Measurements from ENCODE around the gene AGO3. TPM values are rescaled to one million over a fixed set of nuclear protein-coding genes. Genes with fewer than 3 reads are reported as not detected.

AGO3 gene
- total and polyA plus RNA-seq, 4 donors: 3.0 to 19.5 (median 7.1) TPM

DNA sequence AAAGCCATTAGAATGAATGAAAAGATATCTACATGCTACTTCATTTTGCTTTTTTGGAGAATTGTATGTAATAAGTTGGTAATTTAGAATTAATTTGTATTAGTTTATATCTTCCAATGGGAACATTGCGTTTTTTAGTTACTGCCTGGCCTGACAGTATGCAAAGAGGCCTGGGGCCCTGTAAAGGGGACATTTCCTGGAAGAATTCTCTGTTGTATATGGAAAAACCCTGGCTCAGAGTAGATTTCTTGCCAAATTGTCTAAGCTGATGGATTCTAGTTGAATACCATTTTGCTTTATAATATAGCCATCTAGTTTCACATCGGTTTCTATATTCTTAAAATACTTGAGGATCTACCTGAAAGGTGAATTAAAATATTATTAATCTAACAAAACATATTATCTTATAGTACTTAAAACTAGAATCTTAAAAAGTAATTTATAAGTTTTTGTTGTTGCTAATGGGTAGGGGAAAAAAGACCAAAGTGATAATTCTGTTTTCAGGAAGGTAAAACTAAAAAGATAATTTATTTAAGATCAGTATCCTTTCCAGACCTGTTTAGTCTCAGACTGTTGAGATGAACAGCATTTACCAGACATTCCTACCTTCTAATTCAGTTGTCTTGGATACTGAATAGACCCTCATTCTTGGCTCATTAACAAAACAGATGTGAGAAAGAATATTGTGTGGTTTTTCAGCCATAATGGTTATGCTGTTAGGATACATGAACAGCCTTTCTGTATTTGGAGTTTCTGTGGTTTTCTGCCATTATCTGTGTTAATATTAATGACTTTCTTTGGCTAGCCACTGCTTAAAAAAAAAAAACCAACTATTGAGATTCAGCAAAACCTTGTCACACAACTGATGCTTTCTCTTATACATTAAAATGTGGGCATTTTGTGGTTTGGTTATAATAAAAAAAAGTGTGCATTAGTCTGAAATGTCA is 4.8 kb downstream of the AGO3 start:
- DNase-seq (ENCODE audit: low spot score): no peak
- no peaks in the 10 kb centered on the region for H3K36me3 ChIP-seq (ENCODE audit: control insufficient read depth in 4 of 4, insufficient read depth in 3 of 4, low read depth in 1 of 4, low read length in 3 of 4)
- H3K27me3 ChIP-seq (ENCODE audit: control insufficient read depth in 4 of 4, insufficient read depth in 4 of 4, low read length in 3 of 4): no peaks in the 10 kb centered on the region
- TF ChIP-seq NR2F2 (IDR thresholded peaks at IDR 0.05) (no peak), FOXA1 (IDR thresholded peaks at IDR 0.05) (no peak), FOXA2 (IDR thresholded peaks at IDR 0.05) (no peak), SP1 (IDR thresholded peaks at IDR 0.05) (no peak), YY1 (IDR thresholded peaks at IDR 0.05) (no peak), TAF1 (conservative IDR thresholded peaks at IDR 0.05) (no peak), GABPA (IDR thresholded peaks at IDR 0.05 in 1 of 2, conservative IDR thresholded peaks at IDR 0.05 in 1 of 2) (no peak), JUND (IDR thresholded peaks at IDR 0.05) (no peak), HNF4G (IDR thresholded peaks at IDR 0.05) (no peak)
- TF ChIP-seq, protein P1, sequence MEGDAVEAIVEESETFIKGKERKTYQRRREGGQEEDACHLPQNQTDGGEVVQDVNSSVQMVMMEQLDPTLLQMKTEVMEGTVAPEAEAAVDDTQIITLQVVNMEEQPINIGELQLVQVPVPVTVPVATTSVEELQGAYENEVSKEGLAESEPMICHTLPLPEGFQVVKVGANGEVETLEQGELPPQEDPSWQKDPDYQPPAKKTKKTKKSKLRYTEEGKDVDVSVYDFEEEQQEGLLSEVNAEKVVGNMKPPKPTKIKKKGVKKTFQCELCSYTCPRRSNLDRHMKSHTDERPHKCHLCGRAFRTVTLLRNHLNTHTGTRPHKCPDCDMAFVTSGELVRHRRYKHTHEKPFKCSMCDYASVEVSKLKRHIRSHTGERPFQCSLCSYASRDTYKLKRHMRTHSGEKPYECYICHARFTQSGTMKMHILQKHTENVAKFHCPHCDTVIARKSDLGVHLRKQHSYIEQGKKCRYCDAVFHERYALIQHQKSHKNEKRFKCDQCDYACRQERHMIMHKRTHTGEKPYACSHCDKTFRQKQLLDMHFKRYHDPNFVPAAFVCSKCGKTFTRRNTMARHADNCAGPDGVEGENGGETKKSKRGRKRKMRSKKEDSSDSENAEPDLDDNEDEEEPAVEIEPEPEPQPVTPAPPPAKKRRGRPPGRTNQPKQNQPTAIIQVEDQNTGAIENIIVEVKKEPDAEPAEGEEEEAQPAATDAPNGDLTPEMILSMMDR (IDR thresholded peaks at IDR 0.05; ENCODE audit: low read depth, low read length, missing input control): no peak
- TF ChIP-seq, protein P2, sequence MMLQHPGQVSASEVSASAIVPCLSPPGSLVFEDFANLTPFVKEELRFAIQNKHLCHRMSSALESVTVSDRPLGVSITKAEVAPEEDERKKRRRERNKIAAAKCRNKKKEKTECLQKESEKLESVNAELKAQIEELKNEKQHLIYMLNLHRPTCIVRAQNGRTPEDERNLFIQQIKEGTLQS (IDR thresholded peaks at IDR 0.05): no peak
- TF ChIP-seq, protein P3, sequence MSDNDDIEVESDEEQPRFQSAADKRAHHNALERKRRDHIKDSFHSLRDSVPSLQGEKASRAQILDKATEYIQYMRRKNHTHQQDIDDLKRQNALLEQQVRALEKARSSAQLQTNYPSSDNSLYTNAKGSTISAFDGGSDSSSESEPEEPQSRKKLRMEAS (IDR thresholded peaks at IDR 0.05): no peak
- no peak overlapping the region for H3K9ac ChIP-seq (ENCODE audit: low read depth in 1 of 2, low read length in 2 of 2)
- H3K9me3 ChIP-seq (ENCODE audit: control insufficient read depth in 4 of 4, low read length in 3 of 4): no peaks in the 10 kb centered on the region
- H3K4me1 ChIP-seq (ENCODE audit: control insufficient read depth in 4 of 4, insufficient read depth in 4 of 4, low read length in 3 of 4): peaks cover 3 to 25% (median 22%) of the 10 kb centered on the region in 4 donors
- no peak overlapping the region for H3K27ac ChIP-seq (ENCODE audit: low read depth in 1 of 2, low read length in 2 of 2)
- WGBS: 86% methylated on average over 2 of the region's 2 CpGs
- no peak overlapping the region for H3K4me3 ChIP-seq (ENCODE audit: low read depth in 1 of 3, low read length in 3 of 3)

DNA sequence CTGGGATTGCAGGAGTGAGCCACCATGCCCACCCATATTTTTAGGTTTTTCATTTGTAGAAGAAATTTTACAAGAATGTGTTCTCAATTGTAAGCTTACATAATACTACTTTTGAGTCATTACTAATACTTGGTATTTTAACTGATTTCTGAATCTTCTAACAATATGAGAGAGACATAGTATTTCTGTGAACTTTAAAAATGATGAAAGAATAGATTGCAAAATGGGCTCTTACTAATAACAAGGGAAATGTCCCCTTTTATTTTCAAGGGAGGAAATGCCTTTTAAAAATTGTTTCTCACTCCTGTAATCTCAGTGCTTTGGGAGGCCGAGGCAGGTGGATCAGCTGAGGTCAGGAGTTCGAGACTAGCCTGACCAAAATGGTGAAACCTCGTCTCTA is 5.9 kb downstream of the AGO3 start:
- Histone ChIP-seq H3K4me1 (ENCODE audit: control insufficient read depth in 4 of 4, insufficient read depth in 4 of 4, low read length in 3 of 4) (peaks cover 6 to 21% (median 20%) of the 10 kb centered on the region in 4 donors), H3K36me3 (ENCODE audit: control insufficient read depth in 4 of 4, insufficient read depth in 3 of 4, low read depth in 1 of 4, low read length in 3 of 4) (no peaks in the 10 kb centered on the region), H3K9me3 (ENCODE audit: control insufficient read depth in 4 of 4, low read length in 3 of 4) (no peaks in the 10 kb centered on the region), H3K9ac (ENCODE audit: low read depth in 1 of 2, low read length in 2 of 2) (no peak overlapping the region), H3K4me3 (ENCODE audit: low read depth in 1 of 3, low read length in 3 of 3) (no peak overlapping the region), H3K27ac (ENCODE audit: low read depth in 1 of 2, low read length in 2 of 2) (no peak overlapping the region), H3K27me3 (ENCODE audit: control insufficient read depth in 4 of 4, insufficient read depth in 4 of 4, low read length in 3 of 4) (no peaks in the 10 kb centered on the region)
- 93% methylated on average over 3 of the region's 3 CpGs for WGBS
- no peak for DNase-seq (ENCODE audit: low spot score)
- TF ChIP-seq GABPA (IDR thresholded peaks at IDR 0.05 in 1 of 2, conservative IDR thresholded peaks at IDR 0.05 in 1 of 2) (no peak), NR2F2 (IDR thresholded peaks at IDR 0.05) (no peak), EGR1 (IDR thresholded peaks at IDR 0.05; ENCODE audit: low read depth in 2 of 2) (no peak), RXRA (IDR thresholded peaks at IDR 0.05) (no peak), SP1 (IDR thresholded peaks at IDR 0.05) (no peak), HNF4A (conservative IDR thresholded peaks at IDR 0.05) (no peak), YY1 (IDR thresholded peaks at IDR 0.05) (no peak), JUND (IDR thresholded peaks at IDR 0.05) (no peak), HNF4G (IDR thresholded peaks at IDR 0.05) (no peak)
- TF ChIP-seq, protein P4, sequence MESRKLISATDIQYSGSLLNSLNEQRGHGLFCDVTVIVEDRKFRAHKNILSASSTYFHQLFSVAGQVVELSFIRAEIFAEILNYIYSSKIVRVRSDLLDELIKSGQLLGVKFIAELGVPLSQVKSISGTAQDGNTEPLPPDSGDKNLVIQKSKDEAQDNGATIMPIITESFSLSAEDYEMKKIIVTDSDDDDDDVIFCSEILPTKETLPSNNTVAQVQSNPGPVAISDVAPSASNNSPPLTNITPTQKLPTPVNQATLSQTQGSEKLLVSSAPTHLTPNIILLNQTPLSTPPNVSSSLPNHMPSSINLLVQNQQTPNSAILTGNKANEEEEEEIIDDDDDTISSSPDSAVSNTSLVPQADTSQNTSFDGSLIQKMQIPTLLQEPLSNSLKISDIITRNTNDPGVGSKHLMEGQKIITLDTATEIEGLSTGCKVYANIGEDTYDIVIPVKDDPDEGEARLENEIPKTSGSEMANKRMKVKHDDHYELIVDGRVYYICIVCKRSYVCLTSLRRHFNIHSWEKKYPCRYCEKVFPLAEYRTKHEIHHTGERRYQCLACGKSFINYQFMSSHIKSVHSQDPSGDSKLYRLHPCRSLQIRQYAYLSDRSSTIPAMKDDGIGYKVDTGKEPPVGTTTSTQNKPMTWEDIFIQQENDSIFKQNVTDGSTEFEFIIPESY (IDR thresholded peaks at IDR 0.05): no peak
- TF ChIP-seq, protein P2 (IDR thresholded peaks at IDR 0.05): no peak
- TF ChIP-seq, protein P1 (IDR thresholded peaks at IDR 0.05; ENCODE audit: low read depth, low read length, missing input control): no peak
- TF ChIP-seq, protein P5, sequence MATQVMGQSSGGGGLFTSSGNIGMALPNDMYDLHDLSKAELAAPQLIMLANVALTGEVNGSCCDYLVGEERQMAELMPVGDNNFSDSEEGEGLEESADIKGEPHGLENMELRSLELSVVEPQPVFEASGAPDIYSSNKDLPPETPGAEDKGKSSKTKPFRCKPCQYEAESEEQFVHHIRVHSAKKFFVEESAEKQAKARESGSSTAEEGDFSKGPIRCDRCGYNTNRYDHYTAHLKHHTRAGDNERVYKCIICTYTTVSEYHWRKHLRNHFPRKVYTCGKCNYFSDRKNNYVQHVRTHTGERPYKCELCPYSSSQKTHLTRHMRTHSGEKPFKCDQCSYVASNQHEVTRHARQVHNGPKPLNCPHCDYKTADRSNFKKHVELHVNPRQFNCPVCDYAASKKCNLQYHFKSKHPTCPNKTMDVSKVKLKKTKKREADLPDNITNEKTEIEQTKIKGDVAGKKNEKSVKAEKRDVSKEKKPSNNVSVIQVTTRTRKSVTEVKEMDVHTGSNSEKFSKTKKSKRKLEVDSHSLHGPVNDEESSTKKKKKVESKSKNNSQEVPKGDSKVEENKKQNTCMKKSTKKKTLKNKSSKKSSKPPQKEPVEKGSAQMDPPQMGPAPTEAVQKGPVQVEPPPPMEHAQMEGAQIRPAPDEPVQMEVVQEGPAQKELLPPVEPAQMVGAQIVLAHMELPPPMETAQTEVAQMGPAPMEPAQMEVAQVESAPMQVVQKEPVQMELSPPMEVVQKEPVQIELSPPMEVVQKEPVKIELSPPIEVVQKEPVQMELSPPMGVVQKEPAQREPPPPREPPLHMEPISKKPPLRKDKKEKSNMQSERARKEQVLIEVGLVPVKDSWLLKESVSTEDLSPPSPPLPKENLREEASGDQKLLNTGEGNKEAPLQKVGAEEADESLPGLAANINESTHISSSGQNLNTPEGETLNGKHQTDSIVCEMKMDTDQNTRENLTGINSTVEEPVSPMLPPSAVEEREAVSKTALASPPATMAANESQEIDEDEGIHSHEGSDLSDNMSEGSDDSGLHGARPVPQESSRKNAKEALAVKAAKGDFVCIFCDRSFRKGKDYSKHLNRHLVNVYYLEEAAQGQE (IDR thresholded peaks at IDR 0.05): no peak
- TF ChIP-seq, protein P3 (IDR thresholded peaks at IDR 0.05): no peak

Data from liver (tissue), 9 donors.